HuH-7 (cell line): ENCODE data around the gene FCGR3B.
"Not testable (repeated sequence)": the region's sequence is repeated elsewhere in the genome, so short reads cannot be mapped to it uniquely, and the experiment has no call there.

Experiments
- DNase-seq: peaks from one replicate; pipeline ENCODE4 v3.0.0; 2011; ENCODE audit warnings: low spot score

FCGR3B gene

GRCh38 chr1:161638251-161638993 lies 7.4 kb upstream of the FCGR3B start:
- DNase-seq = not testable (repeated sequence)

- DNase-seq = not testable (repeated sequence)
Measured at GRCh38 chr1:161636976-161637375, 6.0 kb upstream of the FCGR3B start.

- DNase-seq = not testable (repeated sequence)
Measured at GRCh38 chr1:161636189-161636782, 5.3 kb upstream of the FCGR3B start.

- not testable (repeated sequence) for DNase-seq
Measured at GRCh38 chr1:161634993-161635392, 4.0 kb upstream of the FCGR3B start.

GRCh38 chr1:161630128-161630742 lies 741 bp downstream of the FCGR3B start:
- DNase-seq = not testable (repeated sequence)

- not testable (repeated sequence) for DNase-seq
Measured at GRCh38 chr1:161626445-161627146, 4.4 kb downstream of the FCGR3B start.

- not testable (repeated sequence) for DNase-seq
Measured at GRCh38 chr1:161624605-161625004, 6.4 kb downstream of the FCGR3B start.

- not testable (repeated sequence) for DNase-seq
Measured at GRCh38 chr1:161623401-161624051, 7.5 kb downstream of the FCGR3B start.

- DNase-seq = not testable (repeated sequence)
Measured at GRCh38 chr1:161622054-161622453, 8.9 kb downstream of the FCGR3B start.

- not testable (repeated sequence) for DNase-seq
Measured at GRCh38 chr1:161621181-161622000, 9.6 kb downstream of the FCGR3B start.

GRCh38 chr1:161620399-161620798 lies 10.6 kb downstream of the FCGR3B start:
- DNase-seq = not testable (repeated sequence)

- not testable (repeated sequence) for DNase-seq
Measured at GRCh38 chr1:161618517-161618916, 12.5 kb downstream of the FCGR3B start.

- DNase-seq = not testable (repeated sequence)
Measured at GRCh38 chr1:161616417-161616816, 14.6 kb downstream of the FCGR3B start.

GRCh38 chr1:161613142-161613514 lies 17.8 kb downstream of the FCGR3B start:
- DNase-seq = not testable (repeated sequence)

GRCh38 chr1:161612322-161613141 lies 18.4 kb downstream of the FCGR3B start:
- DNase-seq = peak; percentile 64

- peak; percentile 15 for DNase-seq
Measured at GRCh38 chr1:161611866-161612321, 19.1 kb downstream of the FCGR3B start.

GRCh38 chr1:161610198-161610597 lies 20.8 kb downstream of the FCGR3B start:
- not testable (repeated sequence) for DNase-seq

- DNase-seq = not testable (repeated sequence)
Measured at GRCh38 chr1:161606541-161607336, 24.2 kb downstream of the FCGR3B start.
